ENCODE results near the gene PRSS16.

DNA sequence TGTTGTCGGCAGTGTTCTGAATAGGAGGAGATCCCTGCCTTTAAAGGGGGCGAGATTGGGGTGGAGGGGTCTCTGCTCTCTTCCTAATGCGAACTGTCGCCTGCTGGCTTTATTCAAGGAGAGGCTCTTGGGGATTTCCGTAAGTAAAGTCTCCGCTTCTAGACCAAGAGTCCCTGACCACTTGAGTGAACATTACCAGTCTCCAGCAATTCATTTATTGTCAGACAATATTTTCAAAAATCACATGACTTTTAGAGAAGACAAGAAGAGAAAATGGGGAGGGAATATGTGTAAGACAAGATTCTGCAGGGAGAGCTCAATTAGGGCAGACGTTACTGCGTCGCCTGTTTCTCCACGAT lies 43.3 kb downstream of the PRSS16 start:
- TF ChIP-seq, protein P1, sequence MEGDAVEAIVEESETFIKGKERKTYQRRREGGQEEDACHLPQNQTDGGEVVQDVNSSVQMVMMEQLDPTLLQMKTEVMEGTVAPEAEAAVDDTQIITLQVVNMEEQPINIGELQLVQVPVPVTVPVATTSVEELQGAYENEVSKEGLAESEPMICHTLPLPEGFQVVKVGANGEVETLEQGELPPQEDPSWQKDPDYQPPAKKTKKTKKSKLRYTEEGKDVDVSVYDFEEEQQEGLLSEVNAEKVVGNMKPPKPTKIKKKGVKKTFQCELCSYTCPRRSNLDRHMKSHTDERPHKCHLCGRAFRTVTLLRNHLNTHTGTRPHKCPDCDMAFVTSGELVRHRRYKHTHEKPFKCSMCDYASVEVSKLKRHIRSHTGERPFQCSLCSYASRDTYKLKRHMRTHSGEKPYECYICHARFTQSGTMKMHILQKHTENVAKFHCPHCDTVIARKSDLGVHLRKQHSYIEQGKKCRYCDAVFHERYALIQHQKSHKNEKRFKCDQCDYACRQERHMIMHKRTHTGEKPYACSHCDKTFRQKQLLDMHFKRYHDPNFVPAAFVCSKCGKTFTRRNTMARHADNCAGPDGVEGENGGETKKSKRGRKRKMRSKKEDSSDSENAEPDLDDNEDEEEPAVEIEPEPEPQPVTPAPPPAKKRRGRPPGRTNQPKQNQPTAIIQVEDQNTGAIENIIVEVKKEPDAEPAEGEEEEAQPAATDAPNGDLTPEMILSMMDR (IDR thresholded peaks at IDR 0.05) = no peak
- TF ChIP-seq POLR2AphosphoS5 (IDR thresholded peaks at IDR 0.05) = no peak
- TF ChIP-seq POLR2A (IDR thresholded peaks at IDR 0.05) = no peak
- no peak for TF ChIP-seq EP300 (IDR thresholded peaks at IDR 0.05)

All from sigmoid colon (tissue), 4 donors.